ENCODE measurements around the gene ATP13A1. TPM values are rescaled to one million over a fixed set of nuclear protein-coding genes. Genes with fewer than 3 reads are reported as not detected.

The ATP13A1 gene
- total RNA-seq, 2 experiments from 2014 or later, result 58.3 to 122 TPM

DNA sequence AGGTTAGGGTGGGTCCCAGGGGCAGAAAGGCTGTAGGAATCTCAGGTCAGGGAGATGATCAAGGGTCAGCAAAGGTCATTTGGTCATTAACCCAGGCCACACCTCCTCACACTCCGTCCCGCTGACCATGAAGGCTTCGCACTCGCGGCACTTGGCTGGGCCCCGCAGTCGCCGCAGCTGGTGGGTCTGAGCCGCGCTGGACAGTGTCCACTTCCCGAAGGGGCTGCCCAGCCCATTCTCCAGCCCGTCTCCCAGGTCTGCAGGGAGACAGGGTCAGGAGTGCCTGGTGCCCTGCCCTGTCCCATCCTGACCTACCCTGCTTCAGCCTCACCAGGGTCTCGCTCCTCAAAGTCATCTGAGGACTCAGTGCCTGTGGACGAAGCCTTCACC, 28.2 kb downstream of the ATP13A1 start:
- BruUV-seq (replicated peaks), result no TSS peak
- intact Hi-C loops (cut with micrococcal nuclease; ENCODE audit: unreplicated experiment), result no loop called here
- Histone ChIP-seq H2AFZ (ENCODE audit: low read length) (no peak overlapping the region), H3K36me3 (ENCODE audit: insufficient read depth, low read length) (peaks cover 79% of the 10 kb centered on the region), H3K9me2 (ENCODE audit: insufficient read depth, low read length) (no peaks in the 10 kb centered on the region), H3K4me3 (ENCODE audit: low read depth, low read length, poor library complexity, severe bottlenecking) (no peak overlapping the region), H3K4me1 (ENCODE audit: insufficient read depth, low read length, poor library complexity, severe bottlenecking) (no peaks in the 10 kb centered on the region), H3K27ac (ENCODE audit: low read depth, low read length, poor library complexity, severe bottlenecking) (no peak overlapping the region), H3K9me3 (ENCODE audit: low read length) (no peaks in the 10 kb centered on the region), H3K79me2 (ENCODE audit: insufficient read depth, low read depth, low read length) (no peaks in the 10 kb centered on the region), H3K4me2 (ENCODE audit: low read length) (no peak overlapping the region), H4K20me1 (ENCODE audit: insufficient read depth, low read length) (no peaks in the 10 kb centered on the region)
- DNase-seq (ENCODE audit: low spot score), result no peak
- ChIA-PET POLR2A (interaction anchor here (0.6 kb wide), 1 partner anchor 244 kb away, joined by 3 read pairs; no protein-coding TSS in a partner anchor), CTCF (ENCODE audit: unreplicated experiment) (no interaction called here)
- TF ChIP-seq EZH2phosphoT487 (IDR thresholded peaks at IDR 0.05; ENCODE audit: borderline replicate concordance, low read depth, low read length), result no peak

DNA sequence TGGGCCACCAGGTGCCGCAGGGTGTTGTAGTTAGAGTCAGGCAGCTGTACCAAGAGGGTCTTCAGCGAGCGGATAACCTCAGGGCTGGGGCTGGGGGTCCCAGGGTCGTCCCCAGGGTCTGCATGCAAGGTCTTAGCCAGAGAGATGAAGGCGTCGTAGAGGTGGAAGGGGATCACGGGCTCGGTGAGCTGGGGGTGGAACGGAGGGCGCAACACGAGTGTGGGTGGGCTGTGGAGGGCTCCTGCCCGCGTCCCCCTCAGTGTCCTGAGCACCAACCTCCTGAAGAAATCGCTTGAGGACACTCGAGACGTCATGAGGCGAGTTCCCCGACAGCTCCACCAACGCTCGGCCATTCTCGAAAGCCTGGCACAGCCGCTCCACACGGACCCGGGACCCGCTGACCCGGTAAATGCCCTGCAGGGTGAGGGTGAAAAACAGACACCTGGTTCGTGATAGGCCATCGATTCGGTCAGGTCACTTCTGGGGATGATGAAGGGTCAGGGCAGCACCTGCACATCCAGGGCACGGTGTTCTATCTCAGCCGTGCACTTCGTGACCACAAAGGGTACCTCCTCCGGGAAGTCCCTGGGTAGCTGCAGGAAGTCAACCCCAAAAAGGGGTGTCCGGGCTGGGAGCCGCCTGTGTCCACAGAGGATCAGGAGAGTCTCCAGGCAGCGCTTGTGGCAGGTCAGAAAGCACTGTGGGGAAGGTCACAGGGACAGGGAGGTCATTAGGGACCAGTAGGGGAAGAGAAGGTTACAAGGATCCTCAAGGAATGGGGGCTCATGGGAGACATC, 28.8 kb downstream of the ATP13A1 start:
- Histone ChIP-seq H3K36me3 (ENCODE audit: insufficient read depth, low read length) (peaks cover 79% of the 10 kb centered on the region), H2AFZ (ENCODE audit: low read length) (no peak overlapping the region), H3K27ac (ENCODE audit: low read depth, low read length, poor library complexity, severe bottlenecking) (no peak overlapping the region), H3K4me2 (ENCODE audit: low read length) (no peak overlapping the region), H3K9me3 (ENCODE audit: low read length) (no peaks in the 10 kb centered on the region), H3K4me3 (ENCODE audit: low read depth, low read length, poor library complexity, severe bottlenecking) (no peak overlapping the region), H4K20me1 (ENCODE audit: insufficient read depth, low read length) (no peaks in the 10 kb centered on the region), H3K4me1 (ENCODE audit: insufficient read depth, low read length, poor library complexity, severe bottlenecking) (no peaks in the 10 kb centered on the region), H3K79me2 (ENCODE audit: insufficient read depth, low read depth, low read length) (no peaks in the 10 kb centered on the region), H3K9me2 (ENCODE audit: insufficient read depth, low read length) (no peaks in the 10 kb centered on the region)
- CTCF ChIA-PET (ENCODE audit: unreplicated experiment), result no interaction called here
- no peak for DNase-seq (ENCODE audit: low spot score)
- POLR2A ChIA-PET, result interaction anchor here (1.0 kb wide), 1 partner anchor 43 kb away, joined by 3 read pairs; no protein-coding TSS in a partner anchor
- no TSS peak for BruUV-seq (replicated peaks)
- intact Hi-C loops (cut with micrococcal nuclease; ENCODE audit: unreplicated experiment), result no loop called here
- TF ChIP-seq EZH2phosphoT487 (IDR thresholded peaks at IDR 0.05; ENCODE audit: borderline replicate concordance, low read depth, low read length), result no peak
- TF ChIP-seq, protein P1, sequence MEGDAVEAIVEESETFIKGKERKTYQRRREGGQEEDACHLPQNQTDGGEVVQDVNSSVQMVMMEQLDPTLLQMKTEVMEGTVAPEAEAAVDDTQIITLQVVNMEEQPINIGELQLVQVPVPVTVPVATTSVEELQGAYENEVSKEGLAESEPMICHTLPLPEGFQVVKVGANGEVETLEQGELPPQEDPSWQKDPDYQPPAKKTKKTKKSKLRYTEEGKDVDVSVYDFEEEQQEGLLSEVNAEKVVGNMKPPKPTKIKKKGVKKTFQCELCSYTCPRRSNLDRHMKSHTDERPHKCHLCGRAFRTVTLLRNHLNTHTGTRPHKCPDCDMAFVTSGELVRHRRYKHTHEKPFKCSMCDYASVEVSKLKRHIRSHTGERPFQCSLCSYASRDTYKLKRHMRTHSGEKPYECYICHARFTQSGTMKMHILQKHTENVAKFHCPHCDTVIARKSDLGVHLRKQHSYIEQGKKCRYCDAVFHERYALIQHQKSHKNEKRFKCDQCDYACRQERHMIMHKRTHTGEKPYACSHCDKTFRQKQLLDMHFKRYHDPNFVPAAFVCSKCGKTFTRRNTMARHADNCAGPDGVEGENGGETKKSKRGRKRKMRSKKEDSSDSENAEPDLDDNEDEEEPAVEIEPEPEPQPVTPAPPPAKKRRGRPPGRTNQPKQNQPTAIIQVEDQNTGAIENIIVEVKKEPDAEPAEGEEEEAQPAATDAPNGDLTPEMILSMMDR (conservative IDR thresholded peaks at IDR 0.05; ENCODE audit: low read length), result no peak

DNA sequence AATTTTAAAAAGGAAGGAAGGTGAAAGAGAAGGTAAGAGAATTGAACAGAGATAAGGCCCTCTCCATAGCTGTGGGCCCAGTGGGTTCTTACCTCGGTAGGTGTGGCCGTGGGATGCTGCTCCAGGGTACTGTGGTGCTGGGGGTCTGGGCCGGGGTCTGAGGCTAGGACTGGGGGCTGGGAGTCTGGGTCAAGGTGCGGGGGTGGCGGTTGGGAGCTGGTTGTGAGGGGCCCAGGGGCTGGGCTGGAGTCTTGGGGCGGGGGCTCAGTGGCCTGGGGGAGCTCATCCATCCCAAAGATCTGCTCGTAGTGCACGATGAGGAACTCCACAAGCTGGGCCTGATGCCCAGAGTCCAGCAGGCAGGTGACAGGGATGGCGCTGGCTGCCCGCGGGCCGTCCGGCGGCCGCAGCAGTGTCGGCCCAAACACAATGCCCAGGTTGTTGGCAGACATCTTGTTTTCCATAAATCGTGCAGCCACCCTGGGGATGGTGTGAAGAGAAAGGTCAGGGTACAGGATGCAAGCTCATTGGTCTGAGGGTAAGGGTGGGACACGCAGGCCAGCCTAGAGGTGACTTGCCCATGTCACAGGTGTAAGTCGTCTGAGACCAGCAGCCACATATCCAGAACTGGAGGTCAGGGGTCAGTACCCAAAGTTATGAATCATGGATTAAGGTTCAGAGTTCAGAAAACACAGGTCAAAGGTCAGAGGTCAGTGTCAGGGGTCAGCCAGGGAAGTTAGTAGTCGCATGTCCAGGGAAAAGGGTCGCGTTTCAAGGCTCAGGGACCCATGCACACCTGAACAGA, 29.6 kb downstream of the ATP13A1 start:
- Histone ChIP-seq H3K4me1 (ENCODE audit: insufficient read depth, low read length, poor library complexity, severe bottlenecking) (no peaks in the 10 kb centered on the region), H3K27ac (ENCODE audit: low read depth, low read length, poor library complexity, severe bottlenecking) (no peak overlapping the region), H2AFZ (ENCODE audit: low read length) (no peak overlapping the region), H3K4me2 (ENCODE audit: low read length) (no peak overlapping the region), H3K4me3 (ENCODE audit: low read depth, low read length, poor library complexity, severe bottlenecking) (no peak overlapping the region), H4K20me1 (ENCODE audit: insufficient read depth, low read length) (no peaks in the 10 kb centered on the region), H3K79me2 (ENCODE audit: insufficient read depth, low read depth, low read length) (no peaks in the 10 kb centered on the region), H3K9me3 (ENCODE audit: low read length) (no peaks in the 10 kb centered on the region), H3K36me3 (ENCODE audit: insufficient read depth, low read length) (peaks cover 76% of the 10 kb centered on the region), H3K9me2 (ENCODE audit: insufficient read depth, low read length) (no peaks in the 10 kb centered on the region)
- ChIA-PET POLR2A (interaction anchor here (1.0 kb wide), 1 partner anchor 42 kb away, joined by 3 read pairs; no protein-coding TSS in a partner anchor), CTCF (ENCODE audit: unreplicated experiment) (no interaction called here)
- intact Hi-C loops (cut with micrococcal nuclease; ENCODE audit: unreplicated experiment), result no loop called here
- no peak for TF ChIP-seq EZH2phosphoT487 (IDR thresholded peaks at IDR 0.05; ENCODE audit: borderline replicate concordance, low read depth, low read length)
- TF ChIP-seq, protein P1 (conservative IDR thresholded peaks at IDR 0.05; ENCODE audit: low read length), result no peak
- BruUV-seq (replicated peaks), result no TSS peak
- DNase-seq (ENCODE audit: low spot score), result no peak
